ENCODE results near the gene NUAK1.

The NUAK1 gene

GRCh38 chr12:106130474-106131113 is 8.2 kb downstream of the NUAK1 start:
- no peak for DNase-seq

- DNase-seq: no peak
Measured at GRCh38 chr12:106128585-106129328, 10.0 kb downstream of the NUAK1 start.

- DNase-seq: no peak
Measured at GRCh38 chr12:106127338-106128126, 11.2 kb downstream of the NUAK1 start.

- no peak for DNase-seq
Measured at GRCh38 chr12:106126441-106127337, 12.1 kb downstream of the NUAK1 start.

GRCh38 chr12:106125351-106126095 is 13.2 kb downstream of the NUAK1 start:
- no peak for DNase-seq

- DNase-seq: no peak
Measured at GRCh38 chr12:106123551-106124081, 15.1 kb downstream of the NUAK1 start.

- no peak for DNase-seq
Measured at GRCh38 chr12:106123110-106123509, 15.6 kb downstream of the NUAK1 start.

- no peak for DNase-seq
Measured at GRCh38 chr12:106122004-106122403, 16.8 kb downstream of the NUAK1 start.

GRCh38 chr12:106120519-106121105 is 18.1 kb downstream of the NUAK1 start:
- no peak for DNase-seq

- no peak for DNase-seq
Measured at GRCh38 chr12:106119301-106119700, 19.5 kb downstream of the NUAK1 start.

GRCh38 chr12:106118381-106119130 is 20.2 kb downstream of the NUAK1 start:
- no peak for DNase-seq

GRCh38 chr12:106115440-106115839 is 23.3 kb downstream of the NUAK1 start:
- no peak for DNase-seq

GRCh38 chr12:106114447-106115068 is 24.2 kb downstream of the NUAK1 start:
- DNase-seq: no peak

- no peak for DNase-seq
Measured at GRCh38 chr12:106113824-106114446, 24.8 kb downstream of the NUAK1 start.

GRCh38 chr12:106113446-106113823 is 25.3 kb downstream of the NUAK1 start:
- DNase-seq: no peak

- DNase-seq: no peak
Measured at GRCh38 chr12:106113042-106113441, 25.7 kb downstream of the NUAK1 start.

GRCh38 chr12:106112145-106112821 is 26.5 kb downstream of the NUAK1 start:
- DNase-seq: no peak

GRCh38 chr12:106110626-106111300 is 28.0 kb downstream of the NUAK1 start:
- no peak for DNase-seq

Data from activated CD4-positive, alpha-beta T cell treated with anti-CD3 and anti-CD28 coated beads for 1 hour (primary cell).